GM20431 (cell line): ENCODE results near the gene MBD3L2B.
"Not testable (repeated sequence)": the region's sequence is repeated elsewhere in the genome, so short reads cannot be mapped to it uniquely, and the experiment has no call there.

Experiments
- in situ Hi-C: fragments of 300-500 bp; cut with MseI, MboI; formaldehyde crosslinking; loops from one replicate; pipeline ENCODE4 v1.15.0; 2020; ENCODE audit warnings: low sequenced_read_pairs; ENCODE audit not compliant: unreplicated experiment

The MBD3L2B gene

DNA sequence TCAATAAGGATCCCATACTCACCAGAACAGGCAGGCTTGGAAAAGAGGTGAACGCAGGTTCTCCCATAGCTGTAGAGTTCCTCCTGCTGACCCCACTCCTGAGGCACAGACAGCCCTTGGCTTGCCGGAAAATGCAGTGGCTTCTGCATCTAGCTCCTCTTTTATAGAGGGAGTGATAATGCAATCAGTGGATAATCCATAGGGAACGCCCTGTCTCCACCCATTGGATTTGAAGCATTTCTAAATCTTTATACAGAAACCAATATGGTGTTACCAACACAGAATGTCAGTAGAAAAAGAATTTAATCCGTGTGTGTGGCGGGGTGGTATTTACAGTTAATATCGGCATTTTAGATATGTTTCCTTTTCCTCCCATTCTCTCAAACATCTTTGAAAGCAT lies at the start of gene MBD3L2B:
Gene MBD3L2B, minus strand, starts transcription at position 101 of the 400 bp plus-strand sequence. Its CDS starts 34 bp downstream, at position 67.
- in situ Hi-C loops, result not testable (repeated sequence)

DNA sequence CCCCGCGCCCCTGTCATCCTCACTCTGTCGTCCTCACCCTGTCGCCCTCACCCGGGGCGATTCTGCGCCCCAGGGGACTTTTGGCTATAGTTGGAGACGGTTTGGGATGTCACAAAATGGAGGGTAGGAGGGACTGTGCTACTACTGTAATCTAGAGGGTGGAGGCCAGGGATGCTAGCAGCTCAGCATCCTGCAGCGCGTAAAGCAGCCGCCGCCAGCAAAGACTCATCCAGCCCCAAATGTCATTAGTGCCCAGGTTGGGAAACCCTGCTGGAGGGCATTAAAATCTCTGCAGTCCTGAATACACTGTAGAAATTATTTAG lies 48.6 kb upstream of the MBD3L2B start:
- in situ Hi-C loops, result no loop called here

DNA sequence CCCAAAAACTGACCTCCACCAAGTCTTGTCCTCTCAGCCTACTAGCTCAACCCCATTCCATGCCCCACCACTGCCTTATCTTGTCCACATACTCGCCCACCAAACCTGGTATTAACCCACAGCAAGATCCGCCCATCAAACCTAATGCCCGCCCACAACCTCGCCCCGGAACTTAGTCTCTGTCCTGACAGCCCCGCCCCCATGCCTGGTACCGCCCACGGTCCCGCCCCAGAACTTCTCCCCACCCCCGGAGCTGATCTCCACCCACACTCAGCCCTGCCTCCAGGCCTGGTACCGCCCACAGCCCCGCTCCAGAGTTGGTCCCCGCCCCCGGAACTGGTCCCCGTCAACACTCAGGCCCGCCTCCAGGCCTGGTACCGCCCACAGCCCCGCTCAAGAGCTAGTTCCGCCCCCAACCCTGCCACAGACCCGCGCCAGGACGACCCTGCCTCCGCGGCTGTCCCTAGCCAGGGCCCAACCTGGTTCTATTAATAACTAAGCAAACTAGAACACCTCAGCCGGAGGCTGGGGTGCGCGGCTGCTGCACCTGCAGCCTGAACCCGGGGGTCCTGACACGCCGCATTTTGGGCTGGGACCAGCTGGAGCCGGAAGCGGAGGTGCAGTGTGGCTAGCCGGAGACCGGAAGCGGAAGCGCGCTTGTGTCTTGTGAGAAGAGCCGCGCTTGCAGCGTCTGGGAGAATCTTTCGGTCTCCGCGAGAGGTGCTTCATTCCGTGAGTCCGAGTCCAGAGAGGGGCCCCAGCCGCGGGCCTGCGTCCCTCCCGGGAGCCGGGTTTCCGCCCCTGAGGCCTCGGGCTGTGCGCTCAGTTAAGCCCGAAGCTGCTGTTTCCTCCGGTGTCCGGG lies 48.0 kb upstream of the MBD3L2B start, which contains the start of gene ZNF557:
Gene ZNF557, plus strand, starts transcription at position 662 of the 862 bp plus-strand sequence. CDS start 5,372 bp downstream, outside the sequence.
- in situ Hi-C loops, result no loop called here

DNA sequence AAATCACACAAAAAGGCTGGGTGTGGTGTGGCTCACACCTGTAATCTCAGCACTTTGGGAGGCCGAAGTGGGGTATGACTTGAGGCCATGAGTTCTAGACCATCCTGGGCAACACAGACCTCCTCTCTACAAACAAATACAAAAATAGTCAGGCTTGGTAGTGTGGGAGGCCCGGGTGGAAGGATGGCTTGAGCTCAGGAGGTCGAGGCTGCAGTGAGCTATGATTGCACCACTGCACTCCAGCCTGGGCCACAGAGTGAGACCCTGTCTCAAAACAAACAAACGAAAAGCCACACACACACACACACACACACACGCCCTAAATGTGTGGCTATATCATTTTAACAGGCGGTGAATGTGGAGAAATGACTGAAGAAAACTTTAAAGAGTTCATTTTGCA lies 47.4 kb upstream of the MBD3L2B start:
- in situ Hi-C loops, result no loop called here

DNA sequence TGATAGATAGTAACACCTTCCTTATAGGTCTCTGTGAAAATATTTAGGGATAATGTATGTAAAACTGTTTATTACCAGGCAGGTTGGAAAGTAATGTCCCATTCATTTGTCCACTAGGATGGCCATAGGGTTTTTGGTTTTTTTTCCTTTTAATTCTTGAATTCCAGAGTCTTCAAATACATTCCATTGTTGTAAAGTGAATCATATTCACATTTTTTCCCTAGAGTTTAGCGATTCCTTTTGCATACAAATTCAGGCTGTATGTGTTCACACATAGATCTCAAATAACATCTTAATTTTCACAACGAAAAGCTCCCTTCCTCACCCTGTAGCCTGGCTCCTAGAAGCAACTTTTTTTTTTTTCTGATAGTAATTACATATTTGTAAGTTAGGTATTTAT lies 46.5 kb upstream of the MBD3L2B start:
- in situ Hi-C loops, result no loop called here

DNA sequence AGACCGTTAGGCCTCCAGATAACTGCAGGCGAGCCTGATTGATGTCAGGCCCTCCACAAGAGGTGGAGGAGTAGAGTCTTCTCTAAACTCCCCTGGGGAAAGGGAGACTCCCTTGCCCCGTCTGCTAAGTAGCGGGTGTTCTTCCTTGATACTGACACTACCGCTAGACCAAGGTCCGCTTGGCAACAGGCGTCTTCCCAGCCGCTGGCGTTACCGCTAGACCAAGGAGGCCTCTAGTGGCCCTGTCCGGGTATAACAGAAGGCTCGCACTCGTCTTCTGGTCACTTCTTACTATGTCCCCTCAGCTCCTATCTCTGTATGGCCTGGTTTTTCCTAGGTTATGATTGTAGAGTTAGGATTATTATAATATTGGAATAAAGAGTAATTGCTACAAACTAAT lies 45.9 kb upstream of the MBD3L2B start:
- in situ Hi-C loops, result not testable (repeated sequence)

DNA sequence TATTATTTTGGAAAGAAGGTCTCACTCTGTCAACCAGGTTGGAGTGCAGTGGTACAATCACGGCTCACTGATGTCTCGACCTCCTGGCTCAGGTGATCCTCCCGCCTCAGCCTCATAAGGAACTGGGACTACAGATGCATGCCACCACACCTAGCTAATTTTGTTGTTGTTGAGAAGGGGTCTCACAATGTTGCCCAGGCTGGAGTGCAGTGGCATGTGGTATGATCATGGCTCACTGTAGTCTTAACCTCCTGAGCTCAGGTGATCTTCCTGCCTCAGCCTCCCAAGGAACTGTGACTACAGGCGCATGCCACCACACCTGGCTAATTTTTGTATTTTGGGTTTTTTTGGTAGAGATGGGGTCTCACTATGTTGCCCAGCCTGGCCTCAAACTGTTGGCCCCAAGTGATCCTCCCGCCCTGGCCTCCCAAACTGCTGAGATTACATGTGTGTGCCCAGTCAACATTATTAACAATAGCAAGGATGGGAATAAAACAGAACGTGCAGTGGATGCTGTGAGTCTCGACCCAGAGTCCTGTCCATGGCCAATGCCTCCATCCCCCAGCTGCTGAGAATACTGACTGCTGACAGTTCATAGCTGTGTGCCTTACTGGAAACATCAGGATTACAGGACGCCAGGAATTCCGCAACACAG lies 42.7 kb upstream of the MBD3L2B start:
- in situ Hi-C loops, result no loop called here

DNA sequence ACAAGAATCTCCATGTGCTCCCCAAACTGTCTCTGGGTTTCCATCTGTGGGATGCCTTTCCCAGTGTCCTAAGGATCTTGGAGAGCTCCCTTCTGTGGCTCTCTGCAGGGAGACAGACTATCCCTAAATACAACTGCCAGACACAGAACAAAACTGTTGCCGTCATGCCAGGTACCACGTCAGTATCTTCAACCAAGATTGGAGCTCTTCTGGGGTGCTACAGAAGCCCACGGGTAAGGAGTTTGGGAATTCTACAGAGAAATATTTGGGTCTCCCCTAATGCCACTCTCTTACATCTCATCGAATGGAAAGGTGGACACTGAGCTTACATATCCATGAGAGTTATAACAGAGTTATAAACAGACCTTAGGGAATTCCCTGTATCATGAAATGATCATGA lies 42.1 kb upstream of the MBD3L2B start:
- in situ Hi-C loops, result no loop called here

DNA sequence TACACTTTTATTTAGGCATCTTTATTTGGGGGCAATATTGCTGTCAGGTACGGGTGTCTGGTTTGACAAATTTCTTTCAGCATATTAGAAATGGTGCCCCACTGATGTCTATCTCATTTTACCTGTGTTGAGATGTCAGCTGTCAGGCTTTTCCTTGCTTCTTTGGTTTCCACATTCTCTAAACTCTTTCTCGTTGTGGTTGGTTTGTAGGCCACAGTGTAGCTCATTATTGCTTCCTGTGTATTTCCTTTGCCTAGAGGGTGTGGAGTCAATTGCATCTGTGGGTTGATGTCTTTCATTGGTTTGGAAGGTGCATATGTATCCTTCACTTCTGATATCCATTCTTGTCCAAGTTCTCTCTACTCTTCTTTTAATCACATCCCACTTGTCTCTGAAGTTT lies 38.7 kb upstream of the MBD3L2B start:
- in situ Hi-C loops, result not testable (repeated sequence)

DNA sequence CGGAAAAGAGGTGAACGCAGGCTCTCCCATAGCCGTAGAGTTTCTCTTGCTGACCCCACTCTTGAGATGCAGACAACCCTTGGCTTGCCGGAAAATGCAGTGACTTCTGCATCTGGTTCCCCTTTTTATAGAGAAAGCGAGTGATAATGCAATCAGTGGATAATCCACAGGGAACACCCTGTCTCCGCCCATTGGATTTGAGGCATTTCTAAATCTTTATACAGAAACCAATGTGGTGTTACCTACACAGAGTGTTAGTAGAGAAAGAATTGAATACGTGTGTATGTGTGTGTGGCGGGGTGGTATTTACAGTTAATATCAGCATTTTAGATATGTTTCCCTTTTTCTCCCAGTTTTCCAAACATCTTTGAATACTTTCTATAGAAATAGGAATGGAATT lies 37.3 kb upstream of the MBD3L2B start, which contains the start of gene MBD3L3:
Gene MBD3L3, minus strand, starts transcription at position 101 of the 400 bp plus-strand sequence. Its CDS starts 71 bp downstream, at position 30.
- in situ Hi-C loops, result not testable (repeated sequence)

DNA sequence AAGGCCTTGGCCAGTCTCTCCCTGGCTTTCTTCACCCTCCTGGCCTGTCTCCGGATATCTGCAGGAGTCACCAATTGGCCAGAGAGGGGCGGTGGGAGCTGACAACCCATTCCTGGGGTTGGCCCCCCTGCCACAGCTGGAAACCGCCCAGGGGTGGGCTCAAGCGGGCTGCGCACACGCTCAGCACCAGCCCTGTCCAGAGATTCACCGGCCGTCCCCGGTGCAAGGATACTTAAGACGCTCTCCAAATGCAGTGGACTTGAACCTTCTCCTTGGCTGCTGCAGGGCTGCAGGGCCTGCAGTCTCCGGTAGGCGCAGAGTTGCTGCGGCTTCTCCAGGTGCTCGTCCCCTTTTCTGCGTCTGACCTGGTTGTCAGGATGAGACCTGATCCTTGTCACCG lies 35.1 kb upstream of the MBD3L2B start:
- in situ Hi-C loops, result not testable (repeated sequence)

DNA sequence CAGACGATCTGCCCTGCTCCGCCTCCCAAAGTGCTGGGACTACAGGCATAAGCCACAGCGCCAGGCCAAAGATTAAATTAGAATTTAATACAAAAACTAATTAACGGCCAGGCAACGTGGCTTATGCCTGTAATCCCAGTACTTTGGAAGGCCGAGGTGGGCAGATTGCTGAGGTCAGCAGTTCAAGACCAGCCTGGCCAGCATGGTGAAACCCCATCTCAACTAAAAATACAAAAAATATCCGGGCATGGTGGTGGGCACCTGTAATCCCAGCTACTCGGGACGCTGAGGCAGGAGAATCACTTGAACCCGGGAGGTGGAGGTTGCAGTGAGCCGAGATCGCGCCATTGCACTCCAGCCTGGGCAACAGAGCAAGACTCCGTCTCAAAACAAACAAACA lies 34.4 kb upstream of the MBD3L2B start:
- in situ Hi-C loops, result not testable (repeated sequence)

DNA sequence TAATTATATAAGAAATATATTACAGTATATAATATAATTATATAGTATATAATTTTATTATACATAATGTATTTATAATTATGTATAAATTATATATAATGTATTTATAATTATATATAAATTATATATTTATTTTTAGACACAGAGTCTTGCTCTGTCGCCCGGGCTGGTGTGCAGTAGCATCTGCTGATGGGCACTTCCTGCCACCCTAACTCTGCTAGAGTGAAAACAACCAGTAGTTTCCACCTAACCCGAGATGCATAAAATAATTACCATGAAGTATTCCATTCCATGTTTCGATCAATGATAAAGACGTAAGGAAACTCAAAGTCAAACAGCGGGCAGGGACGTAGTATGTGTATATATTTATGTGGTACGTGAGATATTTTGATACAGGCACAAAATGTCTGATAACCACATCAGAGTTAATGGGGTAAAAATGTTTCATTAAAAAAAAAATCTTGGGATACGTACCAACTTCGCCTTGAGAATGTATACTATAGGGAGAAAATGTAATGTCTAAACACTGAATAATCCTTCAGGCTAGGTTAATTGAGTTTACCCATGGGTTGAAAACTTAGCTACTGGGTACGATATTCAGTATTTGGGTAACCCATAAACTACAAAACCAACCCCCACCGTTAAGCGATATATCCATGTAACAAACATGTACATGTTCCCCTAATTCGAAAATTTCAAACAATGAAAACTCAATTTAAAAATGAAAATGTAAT lies 33.6 kb upstream of the MBD3L2B start:
- in situ Hi-C loops, result not testable (repeated sequence)

DNA sequence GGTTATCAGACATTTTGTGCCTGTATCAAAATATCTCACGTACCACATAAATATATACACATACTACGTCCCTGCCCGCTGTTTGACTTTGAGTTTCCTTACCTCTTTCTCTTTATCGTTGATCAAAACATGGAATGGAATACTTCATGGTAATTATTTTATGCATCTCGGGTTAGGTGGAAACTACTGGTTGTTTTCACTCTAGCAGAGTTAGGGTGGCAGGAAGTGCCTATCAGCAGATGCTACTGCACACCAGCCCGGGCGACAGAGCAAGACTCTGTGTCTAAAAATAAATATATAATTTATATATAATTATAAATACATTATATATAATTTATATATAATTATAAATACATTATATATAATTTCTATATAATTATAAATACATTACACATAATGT lies 31.7 kb upstream of the MBD3L2B start:
- in situ Hi-C loops, result not testable (repeated sequence)

DNA sequence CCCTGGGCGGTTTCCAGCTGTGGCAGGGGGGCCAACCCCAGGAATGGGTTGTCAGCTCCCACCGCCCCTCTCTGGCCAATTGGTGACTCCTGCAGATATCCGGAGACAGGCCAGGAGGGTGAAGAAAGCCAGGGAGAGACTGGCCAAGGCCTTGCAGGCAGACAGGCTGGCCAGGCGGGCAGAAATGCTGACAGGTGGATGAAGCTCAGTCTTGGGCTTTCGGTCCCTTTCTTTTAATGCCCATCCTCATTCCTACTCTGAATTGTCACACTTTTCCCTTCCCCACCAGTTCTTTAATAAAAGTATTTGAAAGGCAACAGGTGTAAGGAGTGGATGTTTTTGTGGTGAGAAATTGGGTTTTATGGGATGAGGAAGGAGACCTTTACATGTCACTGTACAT lies 30.2 kb upstream of the MBD3L2B start:
- in situ Hi-C loops, result not testable (repeated sequence)

DNA sequence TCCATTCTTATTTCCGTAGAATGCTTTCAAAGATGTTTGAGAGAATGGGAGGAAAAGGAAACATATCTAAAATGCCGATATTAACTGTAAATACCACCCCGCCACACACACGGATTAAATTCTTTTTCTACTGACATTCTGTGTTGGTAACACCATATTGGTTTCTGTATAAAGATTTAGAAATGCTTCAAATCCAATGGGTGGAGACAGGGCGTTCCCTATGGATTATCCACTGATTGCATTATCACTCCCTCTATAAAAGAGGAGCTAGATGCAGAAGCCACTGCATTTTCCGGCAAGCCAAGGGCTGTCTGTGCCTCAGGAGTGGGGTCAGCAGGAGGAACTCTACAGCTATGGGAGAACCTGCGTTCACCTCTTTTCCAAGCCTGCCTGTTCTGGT lies 27.8 kb upstream of the MBD3L2B start, which contains the start of gene MBD3L2:
Gene MBD3L2, plus strand, starts transcription at position 301 of the 400 bp plus-strand sequence. Its CDS starts 53 bp downstream, at position 354.
- in situ Hi-C loops, result not testable (repeated sequence)

DNA sequence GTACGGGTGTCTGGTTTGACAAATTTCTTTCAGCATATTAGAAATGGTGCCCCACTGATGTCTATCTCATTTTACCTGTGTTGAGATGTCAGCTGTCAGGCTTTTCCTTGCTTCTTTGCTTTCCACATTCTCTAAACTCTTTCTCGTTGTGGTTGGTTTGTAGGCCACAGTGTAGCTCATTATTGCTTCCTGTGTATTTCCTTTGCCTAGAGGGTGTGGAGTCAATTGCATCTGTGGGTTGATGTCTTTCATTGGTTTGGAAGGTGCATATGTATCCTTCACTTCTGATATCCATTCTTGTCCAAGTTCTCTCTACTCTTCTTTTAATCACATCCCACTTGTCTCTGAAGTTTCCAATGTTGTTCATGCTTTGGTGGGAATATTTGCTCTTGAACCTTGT lies 20.3 kb upstream of the MBD3L2B start:
- in situ Hi-C loops, result not testable (repeated sequence)

DNA sequence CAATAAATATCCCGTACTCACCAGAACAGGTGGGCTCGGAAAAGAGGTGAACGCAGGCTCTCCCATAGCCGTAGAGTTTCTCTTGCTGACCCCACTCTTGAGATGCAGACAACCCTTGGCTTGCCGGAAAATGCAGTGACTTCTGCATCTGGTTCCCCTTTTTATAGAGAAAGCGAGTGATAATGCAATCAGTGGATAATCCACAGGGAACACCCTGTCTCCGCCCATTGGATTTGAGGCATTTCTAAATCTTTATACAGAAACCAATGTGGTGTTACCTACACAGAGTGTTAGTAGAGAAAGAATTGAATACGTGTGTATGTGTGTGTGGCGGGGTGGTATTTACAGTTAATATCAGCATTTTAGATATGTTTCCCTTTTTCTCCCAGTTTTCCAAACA lies 18.8 kb upstream of the MBD3L2B start, which contains the start of gene MBD3L4:
Gene MBD3L4, minus strand, starts transcription at position 101 of the 400 bp plus-strand sequence. Its CDS starts 35 bp downstream, at position 66.
- in situ Hi-C loops, result not testable (repeated sequence)

DNA sequence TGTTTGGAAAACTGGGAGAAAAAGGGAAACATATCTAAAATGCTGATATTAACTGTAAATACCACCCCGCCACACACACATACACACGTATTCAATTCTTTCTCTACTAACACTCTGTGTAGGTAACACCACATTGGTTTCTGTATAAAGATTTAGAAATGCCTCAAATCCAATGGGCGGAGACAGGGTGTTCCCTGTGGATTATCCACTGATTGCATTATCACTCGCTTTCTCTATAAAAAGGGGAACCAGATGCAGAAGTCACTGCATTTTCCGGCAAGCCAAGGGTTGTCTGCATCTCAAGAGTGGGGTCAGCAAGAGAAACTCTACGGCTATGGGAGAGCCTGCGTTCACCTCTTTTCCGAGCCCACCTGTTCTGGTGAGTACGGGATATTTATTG lies 9.0 kb upstream of the MBD3L2B start, which contains the start of gene MBD3L5:
Gene MBD3L5, plus strand, starts transcription at position 301 of the 400 bp plus-strand sequence. Its CDS starts 34 bp downstream, at position 335.
- in situ Hi-C loops, result not testable (repeated sequence)

DNA sequence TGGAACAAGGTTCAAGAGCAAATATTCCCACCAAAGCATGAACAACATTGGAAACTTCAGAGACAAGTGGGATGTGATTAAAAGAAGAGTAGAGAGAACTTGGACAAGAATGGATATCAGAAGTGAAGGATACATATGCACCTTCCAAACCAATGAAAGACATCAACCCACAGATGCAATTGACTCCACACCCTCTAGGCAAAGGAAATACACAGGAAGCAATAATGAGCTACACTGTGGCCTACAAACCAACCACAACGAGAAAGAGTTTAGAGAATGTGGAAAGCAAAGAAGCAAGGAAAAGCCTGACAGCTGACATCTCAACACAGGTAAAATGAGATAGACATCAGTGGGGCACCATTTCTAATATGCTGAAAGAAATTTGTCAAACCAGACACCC lies 7.6 kb upstream of the MBD3L2B start:
- in situ Hi-C loops, result not testable (repeated sequence)
